ENCODE results near the gene MGMT. TPM values are rescaled to one million over a fixed set of nuclear protein-coding genes. Genes with fewer than 3 reads are reported as not detected.

Gene MGMT
- total RNA-seq, 2 donors from 2014 or later, result 26.9 to 27.7 TPM

DNA sequence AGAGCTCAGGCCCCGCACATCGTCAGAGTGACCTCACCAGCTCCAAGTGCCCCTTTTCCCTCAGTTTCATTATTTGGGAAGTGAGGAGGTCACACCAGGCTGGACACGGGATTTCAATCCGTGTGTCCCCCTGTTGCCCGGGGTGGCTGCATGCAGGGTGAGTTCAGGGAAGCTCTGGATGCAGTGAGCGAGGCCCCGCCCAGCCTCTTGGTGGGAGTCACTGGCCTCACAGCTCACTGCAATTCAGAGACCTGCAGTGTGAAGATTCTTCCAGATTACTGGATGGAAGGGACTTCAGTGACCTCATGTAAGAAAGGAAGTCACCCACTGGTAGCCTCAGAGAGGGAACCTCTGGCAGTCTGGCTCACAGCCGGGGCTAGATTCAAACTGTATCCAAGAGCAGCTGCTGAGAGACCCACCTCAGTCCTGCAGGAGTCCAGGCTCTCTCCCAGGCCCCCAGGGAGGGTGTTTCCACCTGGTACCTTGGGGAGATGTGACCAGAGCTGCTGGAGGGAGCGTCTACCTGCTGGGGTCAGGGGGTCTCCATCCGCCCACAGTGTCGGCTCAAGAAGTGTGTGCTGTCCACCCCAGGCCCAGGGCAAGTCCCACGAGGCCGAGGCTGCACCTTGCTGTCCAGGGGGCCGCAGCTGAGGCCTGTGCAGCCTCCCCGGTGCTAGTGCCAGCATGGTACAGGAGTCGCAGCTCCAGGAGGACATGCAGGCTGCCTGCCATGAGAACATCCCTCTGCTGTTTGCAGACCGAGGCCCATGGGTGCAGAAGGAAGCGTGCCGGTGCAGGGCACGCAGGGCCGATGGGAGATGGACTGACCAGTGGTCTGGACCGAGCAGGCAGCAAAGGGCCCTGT is 54.4 kb downstream of the MGMT start:
- DNase-seq (ENCODE audit: low spot score in 2 of 2) (no peak), ATAC-seq (no peak)

DNA sequence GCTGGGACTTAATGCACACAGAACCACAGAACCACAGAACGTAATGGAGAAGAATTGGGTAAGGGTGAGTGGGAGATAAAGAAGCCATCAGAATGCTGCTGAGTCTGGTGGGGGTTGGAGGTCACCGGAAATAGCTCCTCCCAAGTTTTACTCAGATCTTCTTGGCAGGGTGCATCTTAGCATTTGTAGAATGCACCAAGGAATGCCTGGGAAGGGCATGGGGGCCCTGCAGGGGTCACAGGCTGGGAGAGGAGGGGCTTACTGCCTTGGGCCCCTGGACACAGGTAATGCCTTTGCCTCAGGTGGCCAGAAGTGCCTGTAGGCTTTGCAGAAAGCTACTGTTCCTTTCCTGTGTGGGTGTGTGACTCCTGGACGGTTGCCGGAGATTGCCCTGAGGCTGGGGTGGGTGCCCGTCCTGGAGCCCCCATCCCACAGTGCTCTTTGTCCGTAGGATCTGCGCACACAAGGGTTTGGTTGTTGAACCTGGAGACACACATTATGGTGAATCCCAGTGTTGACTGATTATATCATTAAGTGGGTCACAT is 55.1 kb downstream of the MGMT start:
- ATAC-seq, result no peak
- Mint-ChIP-seq H3K9me3 (no peaks in the 10 kb centered on the region), H3K36me3 (peaks cover 0 to 16% of the 10 kb centered on the region in 2 donors), H3K27ac (peak overlapping the region in 1 of 2 donors; percentile 25)
- DNase-seq (ENCODE audit: low spot score in 2 of 2), result no peak

More for the DNA sequence above, 54.4 kb downstream of the MGMT start:
- H3K36me3 Mint-ChIP-seq, result peaks cover 0 to 13% of the 10 kb centered on the region in 2 donors
- peak overlapping the region in 1 of 2 donors; percentile 25 for H3K27ac Mint-ChIP-seq
- no peaks in the 10 kb centered on the region for H3K9me3 Mint-ChIP-seq

DNA sequence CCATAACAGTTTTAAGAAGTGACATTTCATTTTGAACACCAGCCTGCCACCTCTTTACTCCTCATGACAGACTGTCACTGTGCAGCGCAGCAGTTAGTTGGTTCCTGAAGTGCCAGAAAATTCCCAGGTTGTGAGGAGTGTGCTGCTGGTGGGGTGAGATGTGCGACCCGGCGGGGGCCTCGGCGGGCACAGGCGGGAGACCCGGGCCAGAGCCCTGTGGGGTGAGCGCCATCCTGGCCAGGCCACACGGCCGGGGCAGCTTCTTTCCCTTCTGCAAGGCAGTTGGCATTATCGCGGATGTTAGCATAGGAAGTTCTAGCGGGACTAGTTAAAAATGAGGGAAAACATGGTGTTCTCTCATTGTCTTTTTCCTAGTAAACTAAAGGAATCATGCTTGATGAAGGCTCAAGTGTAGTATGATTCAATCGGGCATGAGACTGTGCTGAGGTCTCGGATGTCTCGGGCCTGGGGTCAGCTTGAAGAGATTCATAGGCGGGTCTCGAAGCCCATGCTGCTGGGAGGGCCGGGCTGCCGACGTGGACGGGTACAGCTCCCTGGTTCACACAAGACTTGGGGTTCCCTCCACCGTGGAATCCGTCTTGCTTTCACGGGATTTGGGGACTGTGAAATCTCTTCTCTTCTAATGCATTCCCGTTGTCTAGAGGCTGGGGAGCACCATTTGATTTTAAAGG is 56.1 kb downstream of the MGMT start:
- H3K9me3 Mint-ChIP-seq, result peaks cover 4 to 6% of the 10 kb centered on the region in 2 donors
- H3K27ac Mint-ChIP-seq, result no peak overlapping the region
- DNase-seq (ENCODE audit: low spot score in 2 of 2), result no peak
- ATAC-seq, result no peak
- peaks cover 9 to 23% of the 10 kb centered on the region in 2 donors for H3K36me3 Mint-ChIP-seq

DNA sequence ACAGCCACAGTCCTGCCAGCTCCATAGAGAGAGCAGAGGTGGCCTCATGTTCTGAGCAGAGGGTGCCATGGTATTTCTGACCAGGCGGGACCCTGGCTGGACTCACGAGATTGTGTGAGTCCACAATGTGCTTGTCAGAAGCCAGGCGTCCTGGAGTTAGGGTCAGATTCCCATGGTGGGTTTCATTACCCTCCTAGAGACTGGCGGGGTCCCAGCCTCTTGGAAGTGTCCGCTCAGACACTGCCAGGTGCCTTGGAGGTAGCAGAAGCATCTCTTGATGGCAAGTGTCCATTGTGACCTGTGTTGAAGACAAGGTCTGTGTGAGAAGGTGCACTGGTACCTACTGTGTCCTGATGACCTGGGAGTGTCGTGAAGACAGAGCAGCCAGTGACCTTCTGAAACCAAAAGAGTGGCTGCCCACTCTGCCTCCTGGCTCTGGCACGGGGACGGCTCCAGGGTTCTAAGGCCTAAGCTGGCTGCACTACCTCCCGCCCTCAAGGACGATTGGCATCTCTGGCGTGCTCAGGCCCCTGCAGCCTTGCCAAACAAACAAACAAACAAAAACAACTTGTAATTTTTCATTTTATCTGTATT is 56.8 kb downstream of the MGMT start:
- no peak for ATAC-seq

DNA sequence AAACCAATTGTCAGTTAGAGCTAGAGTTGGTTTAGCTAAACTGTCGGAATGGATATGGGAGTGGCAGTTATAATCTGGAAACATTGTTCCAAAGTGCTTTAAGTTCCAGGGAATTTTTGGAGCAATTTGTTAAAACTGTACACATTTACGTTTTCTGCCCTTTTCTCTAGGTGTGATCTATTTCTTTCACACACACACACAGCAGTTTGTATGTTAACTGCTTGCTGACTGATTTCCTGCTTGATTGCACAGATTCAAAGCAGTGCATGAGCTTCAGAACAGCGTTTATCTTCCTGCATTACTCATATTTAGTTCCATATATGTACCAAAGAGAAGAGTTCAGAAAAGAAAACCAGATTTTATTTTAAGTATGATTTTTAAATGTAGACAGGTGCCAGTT is 57.9 kb downstream of the MGMT start:
- Mint-ChIP-seq H3K27ac (no peak overlapping the region), H3K9me3 (peaks cover 4 to 9% of the 10 kb centered on the region in 2 donors), H3K36me3 (peaks cover 15 to 18% of the 10 kb centered on the region in 2 donors)
- ATAC-seq (no peak), DNase-seq (ENCODE audit: low spot score in 2 of 2) (no peak)

More for the DNA sequence above, 56.8 kb downstream of the MGMT start:
- Mint-ChIP-seq H3K36me3 (peaks cover 15 to 23% of the 10 kb centered on the region in 2 donors), H3K9me3 (peaks cover 4 to 9% of the 10 kb centered on the region in 2 donors), H3K27ac (no peak overlapping the region)
- DNase-seq (ENCODE audit: low spot score in 2 of 2), result no peak

DNA sequence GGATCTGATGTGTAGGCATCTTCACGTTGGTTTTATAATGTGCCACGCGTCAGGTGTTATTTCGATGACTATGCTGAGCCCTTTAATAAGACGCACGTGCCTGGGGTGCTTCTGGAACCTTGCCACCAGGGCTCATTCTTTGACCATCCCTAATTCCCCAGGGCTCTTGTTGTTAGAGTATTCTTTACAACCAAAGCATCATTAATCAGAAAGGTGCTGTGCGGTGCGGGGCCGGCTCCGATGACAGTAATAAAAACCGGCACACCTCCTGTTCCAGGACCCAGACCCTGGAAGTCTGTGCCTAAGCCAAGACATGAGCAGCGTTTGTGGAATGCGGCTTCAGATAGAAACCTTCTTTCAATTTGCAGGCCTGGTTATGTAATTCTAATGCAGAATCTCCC is 58.4 kb downstream of the MGMT start:
- no peak for ATAC-seq
- DNase-seq (ENCODE audit: low spot score in 2 of 2), result no peak
- no peak overlapping the region for H3K27ac Mint-ChIP-seq
- peaks cover 4 to 9% of the 10 kb centered on the region in 2 donors for H3K9me3 Mint-ChIP-seq
- peaks cover 15 to 17% of the 10 kb centered on the region in 2 donors for H3K36me3 Mint-ChIP-seq

DNA sequence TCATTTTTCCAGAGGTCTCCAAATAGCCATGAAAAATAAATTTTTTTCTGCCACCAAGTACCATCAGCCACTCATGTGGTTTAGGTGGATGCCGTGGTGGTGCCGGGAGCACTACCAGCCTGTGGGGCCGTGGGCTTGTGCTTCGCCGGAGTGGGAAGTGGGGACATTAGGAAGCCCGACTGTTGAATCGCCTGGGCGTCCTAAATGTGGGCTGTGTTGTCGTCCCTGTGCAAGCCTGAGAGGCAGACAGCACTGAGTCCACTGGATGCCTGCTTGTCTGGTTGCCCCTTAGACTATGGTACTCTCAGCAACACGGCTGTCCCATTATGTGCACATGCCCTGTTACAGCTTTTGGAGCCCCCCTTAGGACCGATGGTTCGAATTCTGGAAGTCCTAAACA is 59.9 kb downstream of the MGMT start:
- H3K27ac Mint-ChIP-seq, result no peak overlapping the region

DNA sequence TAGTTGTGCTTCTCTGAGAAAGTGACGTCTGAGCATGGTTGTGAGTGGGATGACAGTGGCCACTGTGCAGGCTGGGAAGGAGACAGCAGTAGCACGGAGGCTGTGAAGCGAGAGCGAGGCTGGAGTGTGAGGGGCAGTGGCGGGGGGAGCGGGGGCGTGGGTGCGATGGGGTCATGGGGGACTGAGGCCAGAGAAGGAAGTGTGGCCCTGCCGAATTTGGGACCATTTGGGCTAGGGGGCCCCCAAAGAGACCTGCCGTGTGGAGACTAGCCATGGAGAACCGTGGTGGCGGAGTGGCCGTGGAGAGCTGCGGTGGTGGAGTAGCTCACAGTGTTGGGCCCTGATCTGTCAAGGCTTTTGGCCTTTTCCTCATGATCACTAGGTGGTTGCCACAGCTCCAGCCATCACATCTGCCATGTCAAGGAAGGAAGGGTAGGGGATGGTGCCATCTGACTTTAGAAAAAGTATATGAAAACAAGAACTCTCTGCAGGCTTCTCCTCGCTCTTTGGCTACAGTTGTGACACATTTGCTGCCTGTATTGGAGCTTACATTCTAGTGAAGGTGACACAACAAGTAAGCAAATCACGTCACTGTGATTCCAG is 61.4 kb downstream of the MGMT start:
- Mint-ChIP-seq H3K9me3 (peaks cover 4 to 9% of the 10 kb centered on the region in 2 donors), H3K27ac (no peak overlapping the region), H3K36me3 (peaks cover 16 to 17% of the 10 kb centered on the region in 2 donors)
- DNase-seq (ENCODE audit: low spot score in 2 of 2) (no peak), ATAC-seq (no peak)

More for the DNA sequence above, 59.9 kb downstream of the MGMT start:
- DNase-seq (ENCODE audit: low spot score in 2 of 2) (no peak), ATAC-seq (no peak)
- peaks cover 4 to 9% of the 10 kb centered on the region in 2 donors for H3K9me3 Mint-ChIP-seq
- peaks cover 13 to 15% of the 10 kb centered on the region in 2 donors for H3K36me3 Mint-ChIP-seq

DNA sequence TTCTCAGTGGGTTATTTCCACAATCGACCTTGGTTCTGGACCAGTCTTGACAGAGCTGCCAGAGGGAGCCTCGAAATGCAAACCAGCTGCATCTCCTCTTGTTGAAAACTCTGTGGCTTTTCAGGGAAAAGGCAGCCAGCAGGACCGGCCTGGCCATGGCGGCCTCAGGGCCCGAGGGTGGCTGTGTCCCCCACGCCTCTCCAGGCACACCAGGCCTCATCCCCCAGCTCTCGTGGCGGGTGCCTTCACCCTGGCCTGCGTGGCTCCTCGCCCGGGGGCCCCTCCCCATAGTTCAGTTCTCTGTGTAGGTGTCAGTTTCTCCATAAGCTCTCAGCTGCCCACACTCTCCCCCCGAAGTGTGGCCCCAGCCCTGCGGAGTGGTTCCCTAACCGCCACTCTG is 63.5 kb downstream of the MGMT start:
- DNase-seq (ENCODE audit: low spot score in 2 of 2) (no peak), ATAC-seq (no peak)
- Mint-ChIP-seq H3K27ac (peak overlapping the region in 1 of 2 donors; percentile 57), H3K36me3 (peaks cover 22 to 29% of the 10 kb centered on the region in 2 donors), H3K9me3 (peaks cover 4 to 13% of the 10 kb centered on the region in 2 donors)

DNA sequence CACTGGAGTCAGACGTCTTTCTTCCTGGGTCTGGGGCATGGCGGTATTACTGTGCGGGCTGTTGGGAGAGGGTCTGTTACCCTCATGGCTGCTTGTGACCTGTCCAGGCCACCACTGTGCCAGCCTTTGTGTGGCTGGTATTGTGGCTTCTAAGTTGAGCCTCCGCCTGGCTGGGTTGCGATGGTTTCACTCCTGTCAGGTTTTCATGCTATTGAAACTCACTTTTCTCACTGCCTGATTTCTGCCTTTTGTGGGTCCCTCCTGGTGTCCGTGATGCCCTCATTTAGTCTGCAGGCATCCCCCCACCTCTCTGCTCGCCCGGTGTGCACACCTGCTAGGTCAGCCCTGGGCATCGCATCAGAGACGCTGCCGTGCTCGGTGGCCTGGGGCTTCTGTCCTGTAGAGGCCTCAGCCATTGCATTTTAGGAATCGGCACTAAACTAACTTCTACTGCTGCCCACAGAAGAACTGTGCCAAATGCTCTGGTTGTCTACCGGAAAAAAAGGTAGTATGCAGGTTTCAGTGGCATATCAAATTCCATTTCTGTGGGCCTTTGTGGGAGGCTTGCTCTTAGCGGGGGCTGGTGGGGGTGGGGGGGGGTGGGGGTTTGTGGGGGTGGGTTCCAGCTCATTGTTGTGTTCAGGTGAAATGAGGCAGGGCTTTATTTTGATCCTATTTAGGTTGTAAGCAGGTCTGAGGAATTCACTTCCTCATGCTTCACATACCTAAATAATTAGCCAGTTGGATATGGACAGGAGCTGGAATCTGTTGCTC is 64.3 kb downstream of the MGMT start:
- ATAC-seq, result no peak
- H3K9me3 Mint-ChIP-seq, result peaks cover 4 to 13% of the 10 kb centered on the region in 2 donors
- no peak overlapping the region for H3K27ac Mint-ChIP-seq
- no peak for DNase-seq (ENCODE audit: low spot score in 2 of 2)
- H3K36me3 Mint-ChIP-seq, result peaks cover 22 to 35% of the 10 kb centered on the region in 2 donors

DNA sequence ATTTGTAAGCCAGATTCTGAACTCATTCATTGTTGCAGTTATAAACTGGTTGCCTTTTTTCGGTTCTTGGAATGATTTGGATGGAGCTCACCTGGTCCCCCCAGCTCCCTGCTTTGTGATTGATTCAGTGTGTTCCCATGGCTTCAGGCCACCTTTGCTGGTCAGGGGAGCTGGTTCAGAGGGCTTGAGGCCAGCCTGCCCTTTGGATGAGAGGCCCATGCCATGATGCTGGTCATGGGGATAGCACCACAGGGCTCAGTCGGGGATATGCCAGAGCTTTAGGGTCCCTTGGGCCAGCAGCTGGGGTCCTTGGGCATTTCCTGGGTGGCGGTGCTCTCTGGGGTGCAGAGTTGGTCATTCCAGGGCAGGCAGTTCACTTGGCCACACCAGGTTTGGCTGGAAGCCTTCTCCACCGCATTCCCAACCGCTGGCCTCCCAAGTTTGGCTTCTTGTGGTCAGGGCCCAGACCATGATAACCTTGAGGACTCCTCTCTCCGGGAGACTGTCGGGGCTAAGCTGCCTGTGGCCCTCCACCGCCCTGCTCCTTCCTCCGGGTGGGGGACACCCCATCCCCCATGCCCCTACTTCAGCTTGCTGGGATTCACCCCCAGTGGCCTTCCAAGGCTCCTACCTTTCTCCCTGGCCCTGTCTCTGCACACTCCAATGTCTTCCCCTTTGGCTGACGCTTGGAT is 65.1 kb downstream of the MGMT start:
- Mint-ChIP-seq H3K9me3 (peaks cover 4 to 13% of the 10 kb centered on the region in 2 donors), H3K27ac (no peak overlapping the region), H3K36me3 (peaks cover 27 to 39% of the 10 kb centered on the region in 2 donors)
- ATAC-seq (no peak), DNase-seq (ENCODE audit: low spot score in 2 of 2) (no peak)

DNA sequence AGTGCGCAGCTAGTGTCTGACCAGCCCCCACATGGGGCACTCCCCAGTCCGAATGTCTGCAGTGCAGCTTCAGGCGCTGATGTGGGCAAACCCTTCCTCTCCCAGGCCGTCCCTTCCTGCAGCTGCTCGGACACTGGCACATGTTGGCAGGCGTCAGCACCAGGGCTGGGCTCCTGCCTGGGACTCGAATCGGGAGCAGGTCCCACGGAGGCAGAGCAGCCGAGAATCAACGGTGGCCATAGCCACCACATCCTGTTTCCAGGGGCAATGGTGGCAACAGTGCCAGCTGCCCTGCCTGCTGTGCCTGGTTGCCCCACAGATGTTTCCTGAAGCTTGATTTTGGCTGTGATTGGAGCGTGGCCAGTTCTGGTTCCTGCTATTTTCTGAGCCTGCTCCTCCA is 65.8 kb downstream of the MGMT start:
- peaks cover 28 to 42% of the 10 kb centered on the region in 2 donors for H3K36me3 Mint-ChIP-seq
- DNase-seq (ENCODE audit: low spot score in 2 of 2), result no peak
- ATAC-seq, result no peak
- H3K9me3 Mint-ChIP-seq, result peaks cover under 1 to 10% of the 10 kb centered on the region in 2 donors
- H3K27ac Mint-ChIP-seq, result no peak overlapping the region

DNA sequence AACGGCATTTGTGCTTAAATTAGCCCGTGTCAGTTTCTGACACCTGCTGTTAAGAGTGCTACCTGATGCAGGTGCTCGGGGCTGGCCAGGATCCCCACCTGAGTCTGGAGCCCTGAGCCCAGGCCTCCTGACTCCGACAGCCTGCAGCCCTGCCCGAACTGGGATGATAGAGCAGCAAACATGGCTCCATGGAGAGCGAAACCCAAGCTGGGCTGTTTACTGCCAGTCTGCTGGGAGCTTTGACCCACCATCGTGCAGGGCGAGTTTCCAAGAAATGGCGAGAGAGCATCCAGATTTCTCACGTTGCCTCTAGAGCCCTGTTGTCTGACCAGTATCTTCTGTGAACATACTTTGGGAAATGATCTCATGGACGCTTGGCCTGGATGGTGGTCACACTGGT is 66.2 kb downstream of the MGMT start:
- H3K27ac Mint-ChIP-seq, result no peak overlapping the region
- peaks cover 0 to 6% of the 10 kb centered on the region in 2 donors for H3K9me3 Mint-ChIP-seq
- DNase-seq (ENCODE audit: low spot score in 2 of 2) (no peak), ATAC-seq (no peak)
- H3K36me3 Mint-ChIP-seq, result peaks cover 27 to 40% of the 10 kb centered on the region in 2 donors

DNA sequence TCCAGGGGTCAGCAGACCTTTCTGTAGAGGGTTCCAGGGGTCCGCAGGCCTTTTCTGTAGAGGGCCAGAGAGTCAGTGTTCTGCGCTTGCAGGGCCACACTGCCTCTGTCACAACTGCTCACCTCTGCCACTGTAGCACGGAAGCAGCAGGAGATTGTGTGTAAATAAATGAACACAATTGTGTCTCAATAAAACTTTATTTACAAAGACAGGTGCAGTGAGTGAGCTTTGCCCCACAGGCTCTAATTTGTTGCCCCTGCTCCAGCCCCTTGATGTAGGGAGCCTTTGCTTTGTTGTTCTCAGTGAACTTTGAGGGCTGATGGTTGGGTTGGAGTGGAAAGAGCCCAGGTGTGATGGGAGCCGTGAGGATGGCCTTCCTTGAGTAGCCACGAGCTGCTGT is 67.8 kb downstream of the MGMT start:
- ATAC-seq (no peak), DNase-seq (ENCODE audit: low spot score in 2 of 2) (no peak)
- Mint-ChIP-seq H3K9me3 (peaks cover 0 to 4% of the 10 kb centered on the region in 2 donors), H3K27ac (no peak overlapping the region), H3K36me3 (peaks cover 24 to 48% of the 10 kb centered on the region in 2 donors)

DNA sequence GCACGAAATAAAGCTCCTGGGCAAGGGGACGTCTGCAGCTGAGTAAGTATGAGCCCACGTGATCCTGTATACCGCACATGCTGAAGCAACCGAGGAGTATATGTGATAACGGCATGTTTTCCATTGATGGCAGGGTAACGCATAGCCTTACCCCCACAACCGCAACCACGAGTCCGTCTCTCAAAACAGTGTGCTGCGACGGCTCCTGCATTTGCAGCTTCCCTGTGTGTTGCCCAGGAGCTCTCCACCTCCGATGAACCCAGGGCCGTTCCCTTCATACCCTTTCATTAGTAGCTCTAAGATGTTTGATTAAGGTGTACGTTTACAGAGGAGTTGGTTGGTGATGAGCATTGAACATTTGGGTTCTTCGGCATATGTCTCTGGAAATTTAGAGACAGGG is 69.3 kb downstream of the MGMT start:
- DNase-seq (ENCODE audit: low spot score in 2 of 2) (no peak), ATAC-seq (no peak)
- H3K27ac Mint-ChIP-seq, result no peak overlapping the region
- peaks cover 24 to 52% of the 10 kb centered on the region in 2 donors for H3K36me3 Mint-ChIP-seq
- H3K9me3 Mint-ChIP-seq, result peaks cover 0 to 4% of the 10 kb centered on the region in 2 donors

Measured in activated naive CD4-positive, alpha-beta T cell treated with anti-CD3 and anti-CD28 coated beads, Interleukin-2, amount 50 U/mL, for 72 hours (primary cell).